NOMO-1 treated with DMSO at 0.1 percent for 48 hours (cell line): Measurements from ENCODE around the gene VSX1.

Source experiments
- DNase-seq: peaks from one replicate; lab custom pipeline; 2025; ENCODE audit not compliant: unreplicated experiment; lab: John Stamatoyannopoulos, UW

Gene VSX1

DNA sequence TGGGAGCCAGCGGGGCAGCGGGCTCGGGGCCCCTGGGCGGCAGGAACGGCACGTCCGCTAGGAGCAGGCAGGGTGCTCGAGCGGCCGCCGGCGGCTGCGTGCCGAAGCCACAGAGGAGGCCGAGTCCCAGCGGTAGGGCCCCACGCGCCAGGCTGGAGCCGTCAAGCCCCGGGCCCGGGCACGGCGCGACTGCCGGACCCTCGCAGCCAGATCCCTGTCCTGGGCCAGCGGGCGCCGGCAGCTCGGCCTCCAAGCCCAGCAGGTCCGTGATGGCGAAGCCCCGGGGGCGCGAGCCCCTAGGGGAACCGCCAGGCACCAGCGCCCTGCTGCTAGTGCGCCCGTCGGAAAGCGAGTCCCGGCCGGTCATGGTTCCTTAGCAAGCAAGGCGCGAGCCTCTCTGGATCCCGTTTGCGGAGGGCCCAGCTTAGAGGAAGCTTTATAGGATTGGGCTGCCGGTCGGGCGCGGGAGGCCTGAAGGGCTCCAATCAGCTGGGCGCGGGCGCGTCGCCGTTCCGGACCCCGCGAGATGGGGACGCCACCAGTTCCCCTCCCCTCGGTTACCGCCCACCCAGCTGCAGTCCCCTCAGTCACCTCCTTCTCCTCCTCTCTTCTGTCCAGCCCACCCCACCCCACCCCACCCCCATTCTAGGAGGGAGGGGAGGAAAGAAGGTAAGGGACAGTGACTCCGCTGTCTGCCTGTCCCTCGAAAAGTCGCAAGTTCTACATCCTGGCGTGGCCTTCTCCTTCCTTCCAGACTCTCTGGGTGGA lies at the start of gene VSX1:
Gene VSX1, minus strand, starts transcription at position 412 of the 768 bp plus-strand sequence. Its CDS starts 45 bp downstream, at position 367.
- DNase-seq, result no peak

- DNase-seq, result no peak
Measured at GRCh38 chr20:25129908-25130307, 48.0 kb upstream of the VSX1 start.

GRCh38 chr20:25129428-25129827 lies 47.5 kb upstream of the VSX1 start:
- DNase-seq, result no peak

- no peak for DNase-seq
Measured at GRCh38 chr20:25128649-25129048, 46.7 kb upstream of the VSX1 start.

DNA sequence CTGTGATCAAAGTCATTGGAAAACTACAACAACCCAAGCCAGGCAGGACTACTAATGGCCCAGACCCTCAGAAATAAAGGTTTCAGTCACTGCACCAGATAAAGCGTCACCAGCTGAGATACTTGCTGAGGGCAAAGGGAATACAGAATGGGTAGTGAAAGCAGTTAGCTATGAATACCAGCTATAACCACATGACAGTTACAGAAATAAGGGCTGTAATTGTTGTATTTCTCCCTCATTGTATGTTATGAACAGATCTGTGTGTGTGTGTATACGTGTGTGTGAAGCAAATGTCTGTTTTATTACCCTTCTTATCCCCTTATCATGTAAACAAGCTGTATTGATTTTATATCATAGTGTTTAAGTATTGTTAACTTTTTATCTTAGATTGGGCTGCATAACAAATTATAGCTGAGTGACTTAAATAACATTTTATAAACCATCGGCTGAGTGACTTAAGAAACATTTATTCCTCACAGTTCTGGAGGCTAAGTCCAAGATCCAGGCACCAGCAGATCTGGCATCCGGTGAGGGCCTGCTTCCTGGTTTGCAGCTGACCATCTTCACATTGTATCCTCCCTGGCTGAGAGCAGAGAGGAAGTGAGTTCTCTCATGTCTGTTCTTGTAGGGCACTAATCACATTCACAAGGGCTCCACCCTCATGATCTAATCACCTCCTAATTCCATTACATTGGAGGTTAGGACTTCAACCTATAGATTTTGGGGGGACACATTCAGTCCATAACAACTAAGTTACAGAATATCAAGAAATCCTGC lies 46.0 kb upstream of the VSX1 start:
- DNase-seq, result no peak

DNA sequence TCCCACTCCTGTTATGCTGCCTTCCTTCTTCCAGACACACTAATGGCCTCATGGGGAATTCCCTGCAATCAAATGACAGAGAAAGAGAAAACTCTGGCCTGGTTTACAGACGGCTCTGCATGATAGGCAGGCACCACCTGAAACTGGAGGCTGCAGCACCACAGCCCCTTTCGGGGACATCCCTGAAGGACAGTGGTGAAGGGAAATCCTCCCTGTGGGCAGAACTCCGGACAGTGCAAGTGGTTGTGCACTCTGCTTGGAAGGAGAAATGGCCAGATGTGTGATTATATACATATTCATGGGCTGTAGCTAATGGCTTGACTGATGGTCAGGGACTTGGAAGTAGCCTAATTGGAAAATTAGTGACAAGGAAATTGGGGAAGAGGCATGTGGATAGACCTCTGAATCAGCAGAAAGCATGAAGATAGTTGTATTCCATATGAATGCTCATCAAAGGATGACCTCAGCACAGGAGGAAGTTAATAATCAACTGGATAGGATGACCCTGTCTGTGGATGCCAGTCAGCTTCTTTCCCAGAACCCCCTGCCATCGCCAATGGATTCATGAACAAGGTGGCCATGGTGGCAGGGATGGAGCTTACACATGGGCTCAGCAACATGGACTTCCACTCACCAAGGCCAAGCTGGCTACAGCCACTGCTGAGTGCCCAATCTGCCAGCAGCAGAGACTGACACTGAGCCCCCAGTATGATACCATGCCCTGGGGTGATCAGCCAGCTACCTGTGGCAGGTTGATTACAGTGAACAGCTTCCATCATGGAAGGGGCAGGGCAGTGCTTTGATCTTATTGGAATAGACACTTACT lies 44.5 kb upstream of the VSX1 start:
- DNase-seq, result no peak

GRCh38 chr20:25125636-25126035 lies 43.7 kb upstream of the VSX1 start:
- DNase-seq, result no peak

DNA sequence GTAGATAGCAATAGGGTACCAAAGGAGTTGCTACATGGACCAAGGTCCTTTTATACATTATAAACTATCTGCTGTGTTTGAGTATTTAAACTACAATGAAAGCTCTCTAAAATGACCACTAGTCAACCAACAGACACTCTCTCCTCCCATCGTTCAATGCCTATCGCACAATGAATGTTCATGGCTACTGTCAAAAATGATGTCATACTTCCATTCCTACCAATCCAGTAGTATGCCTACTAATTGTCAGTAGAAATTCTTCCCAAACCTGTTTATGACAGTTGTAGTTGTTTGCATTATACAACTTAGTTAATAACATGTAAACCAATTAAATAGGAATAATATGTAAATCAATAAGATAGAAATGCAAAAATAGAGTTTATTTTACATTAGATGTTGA lies 39.0 kb upstream of the VSX1 start:
- no peak for DNase-seq

- DNase-seq, result no peak
Measured at GRCh38 chr20:25120457-25120856, 38.5 kb upstream of the VSX1 start.

GRCh38 chr20:25118529-25118928 lies 36.6 kb upstream of the VSX1 start:
- no peak for DNase-seq

GRCh38 chr20:25117990-25118389 lies 36.0 kb upstream of the VSX1 start:
- DNase-seq, result no peak

DNA sequence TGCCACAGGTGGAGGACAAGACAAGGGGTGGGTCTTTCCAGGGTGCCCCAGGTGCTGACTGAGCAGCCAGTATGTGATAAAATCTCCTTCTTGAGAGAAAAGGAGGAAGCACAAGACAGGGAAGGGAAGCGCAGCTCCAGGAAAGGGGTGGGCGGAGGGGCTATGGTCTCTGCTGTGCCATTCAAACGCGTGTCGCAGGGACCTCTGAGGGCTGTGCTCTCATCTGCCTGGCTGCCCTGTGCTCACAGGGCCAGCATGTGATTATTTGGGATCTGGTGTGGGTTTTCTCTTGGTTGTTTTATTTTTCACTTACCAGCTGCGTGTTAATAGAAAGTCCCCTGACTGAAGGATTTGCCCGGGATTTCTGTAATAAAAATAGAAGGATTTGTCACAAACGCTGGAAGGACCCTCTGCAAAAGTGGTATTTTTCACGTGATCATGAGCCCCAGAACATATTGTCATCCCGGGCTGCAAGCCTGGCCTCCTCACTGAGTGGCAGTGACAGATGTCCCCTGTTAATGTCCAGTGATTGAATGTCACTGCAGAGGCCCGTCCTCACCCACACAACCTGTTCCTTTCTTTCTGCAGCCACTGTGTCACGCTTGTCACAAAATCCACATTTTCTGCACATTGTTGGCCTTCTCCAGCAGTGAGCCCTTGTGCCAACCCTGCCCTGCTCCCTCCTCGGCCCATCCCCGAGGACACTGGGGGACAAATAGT lies 35.0 kb upstream of the VSX1 start:
- DNase-seq, result no peak

GRCh38 chr20:25103526-25103925 lies 21.6 kb upstream of the VSX1 start:
- DNase-seq, result no peak

DNA sequence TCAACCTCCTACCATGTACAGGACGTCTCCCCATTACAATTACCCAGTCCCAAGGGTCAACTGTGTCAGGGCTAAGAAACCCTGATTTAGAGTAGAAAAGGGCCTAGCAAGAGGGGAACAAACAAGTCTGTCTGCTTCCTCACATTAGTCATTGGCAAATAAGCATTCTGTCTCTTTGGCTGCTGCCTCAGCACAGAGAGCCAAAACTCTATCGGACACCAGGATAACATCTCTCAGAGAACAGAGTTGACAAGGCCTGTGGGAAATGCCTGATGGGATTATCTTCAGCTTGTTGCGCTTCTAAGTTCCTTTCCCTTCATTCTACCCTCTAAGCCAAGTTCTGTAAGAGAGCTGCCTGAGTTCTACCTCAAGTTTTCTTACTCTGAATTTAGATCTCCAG lies 19.0 kb upstream of the VSX1 start:
- DNase-seq, result no peak

DNA sequence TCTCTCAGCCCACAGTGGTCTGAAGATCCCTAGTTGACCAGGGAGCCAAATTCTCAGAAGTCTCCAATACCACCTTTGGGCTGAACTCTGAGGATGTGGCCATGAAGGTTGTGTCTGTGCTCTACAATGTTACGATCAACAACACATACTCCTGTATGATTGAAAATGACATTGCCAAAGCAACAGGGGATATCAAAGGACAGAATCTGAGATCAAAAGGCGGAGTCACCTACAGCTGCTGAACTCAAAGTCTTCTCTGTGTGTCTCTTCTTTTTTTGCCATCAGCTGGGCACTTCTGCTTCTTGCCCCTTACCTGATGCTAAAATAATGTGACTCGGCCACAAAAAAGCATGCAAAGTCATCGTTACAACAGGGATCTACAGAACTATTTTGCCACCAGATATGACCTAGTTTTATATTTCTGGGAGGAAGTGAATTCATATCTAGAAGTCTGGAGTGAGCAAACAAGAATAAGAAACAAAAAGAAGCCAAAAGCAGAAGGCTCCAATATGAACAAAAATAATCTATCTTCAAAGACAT lies 17.7 kb upstream of the VSX1 start:
- DNase-seq, result no peak

DNA sequence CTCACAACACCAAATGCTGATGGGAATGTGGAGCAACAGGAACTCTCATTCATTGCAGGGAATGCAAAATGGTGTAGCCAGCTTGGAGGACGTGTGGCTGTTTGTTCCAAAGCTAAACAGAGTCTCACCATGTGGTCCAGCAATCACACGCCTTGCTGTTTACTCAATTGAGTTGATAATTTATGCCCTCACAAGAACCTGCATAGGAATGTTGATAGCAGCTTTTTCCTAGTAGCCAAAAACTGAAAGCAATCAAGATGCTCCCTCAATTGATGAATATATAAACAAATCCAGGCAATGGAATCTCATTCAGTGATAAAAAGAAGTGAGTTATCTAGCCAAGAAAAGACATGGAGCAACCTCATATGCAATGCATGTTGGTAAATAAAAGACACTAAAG lies 15.6 kb upstream of the VSX1 start:
- no peak for DNase-seq

GRCh38 chr20:25090492-25091429 lies 8.8 kb upstream of the VSX1 start:
- DNase-seq, result no peak

DNA sequence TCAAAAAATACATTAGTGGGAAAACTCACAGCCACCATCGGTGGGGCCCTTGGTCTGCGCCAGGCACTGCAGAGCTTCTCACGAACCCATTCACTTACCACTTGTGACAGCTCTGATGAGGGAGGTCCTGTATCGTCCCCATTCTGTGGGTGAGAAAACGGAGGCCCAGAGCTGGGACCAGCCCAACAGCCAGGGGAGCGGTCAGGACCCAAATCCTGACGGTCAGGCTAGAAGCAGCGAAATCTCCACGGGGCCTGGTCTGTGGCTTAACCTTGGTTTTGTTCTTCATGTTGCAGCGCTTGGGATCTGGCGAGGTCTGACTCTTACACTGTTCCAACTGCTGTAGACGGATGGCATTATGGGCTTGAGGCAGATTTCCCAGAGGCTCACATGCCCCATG lies 7.7 kb upstream of the VSX1 start:
- no peak for DNase-seq

DNA sequence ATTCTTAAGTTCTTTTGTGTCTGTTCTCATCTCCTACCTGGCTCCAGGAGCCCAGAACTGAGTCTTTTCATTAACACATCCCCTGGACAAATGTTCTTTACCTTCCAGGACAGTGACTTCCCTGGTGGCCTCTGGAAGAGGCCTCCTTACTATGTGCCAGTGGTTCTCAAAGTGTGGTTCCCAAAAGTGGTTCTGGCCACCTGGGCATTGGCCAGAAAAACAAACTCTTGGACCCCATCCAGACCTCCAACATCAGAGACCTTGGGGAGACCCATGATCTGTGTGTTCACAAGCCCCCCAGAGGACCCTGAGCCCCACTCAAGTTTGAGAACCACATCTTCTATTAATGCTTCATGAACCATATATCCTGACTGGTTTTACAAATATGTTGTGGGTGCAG lies 7.2 kb upstream of the VSX1 start:
- no peak for DNase-seq

DNA sequence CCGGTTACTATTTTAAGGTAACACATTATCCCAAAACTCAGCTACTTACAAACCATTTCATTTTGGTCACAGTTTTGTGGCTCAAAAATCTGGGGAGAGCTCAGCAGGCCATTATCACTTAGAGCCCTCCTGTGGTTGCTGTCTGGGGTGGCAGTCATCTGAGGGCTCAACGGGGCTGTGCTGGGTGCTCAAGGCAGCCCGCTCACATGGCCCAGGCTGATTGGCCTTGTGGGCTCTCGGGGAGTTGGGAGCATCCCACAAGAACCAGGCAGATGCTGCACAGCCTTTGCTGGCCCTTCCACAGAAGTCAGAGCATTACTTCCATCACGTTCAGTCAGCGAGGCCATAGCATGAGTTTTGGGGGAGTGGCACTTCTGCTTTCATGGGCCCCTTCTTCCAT lies 6.3 kb upstream of the VSX1 start:
- no peak for DNase-seq
